Testis (tissue), 2 donors: ENCODE measurements around the gene PMVK.

Experiments
- CTCF ChIP-seq, 3 experiments: fragments of 450-650 bp in 2 of 3; fragments of 200-600 bp in 1 of 3; sonication (generic) in 1 of 3; IDR thresholded peaks; one replicate each; pipeline ENCODE4 v1.5.1; 2016 to 2019; ENCODE audit warnings: antibody characterized with exemption in 3 of 3, mild to moderate bottlenecking in 2 of 3, moderate library complexity in 1 of 3
- POLR2A ChIP-seq: fragments of 450-650 bp; IDR thresholded peaks from one replicate; pipeline ENCODE4 v1.6.1; 2017; ENCODE audit warnings: antibody characterized with exemption, mild to moderate bottlenecking, moderate library complexity

DNA sequence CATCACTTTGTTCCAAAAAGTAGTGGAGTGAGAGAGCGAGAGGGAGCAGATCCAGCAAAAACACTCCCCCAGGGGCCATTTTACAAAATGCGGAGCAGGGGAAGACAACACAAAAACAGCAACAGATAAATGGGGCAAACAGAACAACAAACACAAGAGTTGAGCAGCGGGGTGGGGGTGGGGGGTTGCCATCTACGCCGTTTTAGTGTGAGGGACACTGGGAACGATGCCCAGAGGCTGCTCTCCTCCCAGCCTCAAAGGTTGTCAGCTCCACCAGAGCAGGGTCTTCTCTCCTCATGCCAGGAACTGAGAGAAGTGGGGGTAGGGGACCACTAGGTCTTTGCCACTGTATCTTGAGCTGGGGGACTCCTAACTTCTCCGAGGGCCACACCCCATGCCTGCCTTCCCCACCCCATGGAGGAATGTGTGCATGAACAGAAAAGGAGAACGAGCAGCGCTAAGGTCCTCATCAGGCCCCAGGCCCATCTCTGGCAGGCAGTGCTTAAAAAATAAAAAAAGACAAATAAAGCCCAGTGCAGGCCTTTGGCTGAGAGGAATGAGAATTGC, 20.7 kb upstream of the PMVK start:
- no peak for TF ChIP-seq CTCF (IDR thresholded peaks at IDR 0.05)
- no peak for TF ChIP-seq POLR2A
